ENCODE measurements around the gene NTRK1. TPM values are rescaled to one million over a fixed set of nuclear protein-coding genes. Genes with fewer than 3 reads are reported as not detected.

NTRK1 gene
- total RNA-seq, 2 donors from 2014 or later, result 0.59 to 31.4 TPM

- no peak for TF ChIP-seq POLR2A (IDR thresholded peaks at IDR 0.05)
- Histone ChIP-seq H3K9me3 (no peaks in the 10 kb centered on the region), H3K4me1 (replicated peaks) (no peaks in the 10 kb centered on the region), H3K36me3 (no peaks in the 10 kb centered on the region), H3K4me3 (no peak overlapping the region), H3K27ac (no peak overlapping the region), H3K27me3 (replicated peaks; ENCODE audit: insufficient read depth) (peaks cover 4% of the 10 kb centered on the region)
- 81% methylated on average over 19 of the region's 19 CpGs for WGBS
- DNase-seq (ENCODE audit: low spot score), result no peak
- intact Hi-C loops (cut with DNase I), result no loop called here
Measured at GRCh38 chr1:156904187-156904959, 43.7 kb downstream of the NTRK1 start.

DNA sequence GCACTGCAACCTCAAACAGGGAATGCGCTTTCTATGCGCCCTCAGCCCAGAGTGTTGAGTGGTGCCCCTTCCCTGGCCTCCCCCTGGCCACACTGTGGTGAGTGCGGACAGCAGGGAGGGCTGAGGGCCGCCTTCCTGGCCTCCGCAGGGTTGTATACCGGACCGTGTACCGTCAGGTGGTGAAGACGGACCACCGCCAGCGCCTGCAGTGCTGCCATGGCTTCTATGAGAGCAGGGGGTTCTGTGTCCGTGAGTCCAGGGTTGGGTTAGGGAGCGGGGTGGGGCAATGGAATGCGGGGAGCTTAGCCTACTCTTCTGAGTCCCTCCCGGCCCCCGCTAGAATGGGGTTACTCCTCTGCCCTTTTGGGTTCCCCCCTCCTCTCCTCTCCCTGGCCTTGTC, 44.5 kb downstream of the NTRK1 start:
- Histone ChIP-seq H3K9me3 (no peaks in the 10 kb centered on the region), H3K27me3 (replicated peaks; ENCODE audit: insufficient read depth) (peaks cover 1% of the 10 kb centered on the region), H3K4me3 (no peak overlapping the region), H3K36me3 (no peaks in the 10 kb centered on the region), H3K27ac (no peak overlapping the region), H3K4me1 (replicated peaks) (no peaks in the 10 kb centered on the region)
- no peak for DNase-seq (ENCODE audit: low spot score)
- TF ChIP-seq, protein P1, sequence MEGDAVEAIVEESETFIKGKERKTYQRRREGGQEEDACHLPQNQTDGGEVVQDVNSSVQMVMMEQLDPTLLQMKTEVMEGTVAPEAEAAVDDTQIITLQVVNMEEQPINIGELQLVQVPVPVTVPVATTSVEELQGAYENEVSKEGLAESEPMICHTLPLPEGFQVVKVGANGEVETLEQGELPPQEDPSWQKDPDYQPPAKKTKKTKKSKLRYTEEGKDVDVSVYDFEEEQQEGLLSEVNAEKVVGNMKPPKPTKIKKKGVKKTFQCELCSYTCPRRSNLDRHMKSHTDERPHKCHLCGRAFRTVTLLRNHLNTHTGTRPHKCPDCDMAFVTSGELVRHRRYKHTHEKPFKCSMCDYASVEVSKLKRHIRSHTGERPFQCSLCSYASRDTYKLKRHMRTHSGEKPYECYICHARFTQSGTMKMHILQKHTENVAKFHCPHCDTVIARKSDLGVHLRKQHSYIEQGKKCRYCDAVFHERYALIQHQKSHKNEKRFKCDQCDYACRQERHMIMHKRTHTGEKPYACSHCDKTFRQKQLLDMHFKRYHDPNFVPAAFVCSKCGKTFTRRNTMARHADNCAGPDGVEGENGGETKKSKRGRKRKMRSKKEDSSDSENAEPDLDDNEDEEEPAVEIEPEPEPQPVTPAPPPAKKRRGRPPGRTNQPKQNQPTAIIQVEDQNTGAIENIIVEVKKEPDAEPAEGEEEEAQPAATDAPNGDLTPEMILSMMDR (IDR thresholded peaks at IDR 0.05), result no peak
- TF ChIP-seq POLR2A (IDR thresholded peaks at IDR 0.05), result no peak
- no peak for TF ChIP-seq POLR2AphosphoS5 (IDR thresholded peaks at IDR 0.05)
- intact Hi-C loops (cut with DNase I), result no loop called here
- 81% methylated on average over 16 of the region's 16 CpGs for WGBS

DNA sequence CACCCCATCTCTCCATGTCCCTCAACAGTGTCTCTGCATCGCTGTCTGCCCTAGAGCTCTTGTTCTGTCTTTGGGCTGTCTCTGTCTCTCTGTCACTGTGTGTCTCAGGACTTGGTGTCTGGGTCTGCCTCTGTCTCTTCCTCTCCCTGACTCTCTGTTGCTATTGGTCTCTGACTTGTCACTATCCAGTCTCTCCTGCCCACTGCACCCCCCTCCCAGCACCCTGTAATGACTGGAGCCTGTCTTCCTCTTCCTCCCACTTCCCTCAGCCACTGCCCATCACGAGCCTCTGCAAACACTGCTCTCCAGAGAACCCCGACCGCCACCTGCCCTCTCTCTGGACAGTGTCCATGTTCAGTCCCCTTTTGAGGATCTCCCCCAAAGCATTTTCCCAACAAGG, 45.0 kb downstream of the NTRK1 start:
- Histone ChIP-seq H3K9me3 (no peaks in the 10 kb centered on the region), H3K27ac (no peak overlapping the region), H3K36me3 (no peaks in the 10 kb centered on the region), H3K4me1 (replicated peaks) (no peaks in the 10 kb centered on the region), H3K4me3 (no peak overlapping the region), H3K27me3 (replicated peaks; ENCODE audit: insufficient read depth) (no peaks in the 10 kb centered on the region)
- 50% methylated on average over 4 of the region's 4 CpGs for WGBS
- intact Hi-C loops (cut with DNase I), result no loop called here
- DNase-seq (ENCODE audit: low spot score), result no peak
- TF ChIP-seq, protein P1 (IDR thresholded peaks at IDR 0.05), result no peak
- no peak for TF ChIP-seq POLR2AphosphoS5 (IDR thresholded peaks at IDR 0.05)
- no peak for TF ChIP-seq POLR2A (IDR thresholded peaks at IDR 0.05)

- H3K27ac ChIP-seq, result no peak overlapping the region
- WGBS, result 95% methylated on average over 16 of the region's 16 CpGs
- H3K27me3 ChIP-seq (replicated peaks; ENCODE audit: insufficient read depth), result no peaks in the 10 kb centered on the region
- no peak overlapping the region for H3K4me3 ChIP-seq
- no peaks in the 10 kb centered on the region for H3K4me1 ChIP-seq (replicated peaks)
- no peaks in the 10 kb centered on the region for H3K36me3 ChIP-seq
- DNase-seq (ENCODE audit: low spot score), result no peak
- H3K9me3 ChIP-seq, result no peaks in the 10 kb centered on the region
- no peak for TF ChIP-seq POLR2AphosphoS5 (IDR thresholded peaks at IDR 0.05)
- TF ChIP-seq, protein P1 (IDR thresholded peaks at IDR 0.05), result no peak
- TF ChIP-seq POLR2A (IDR thresholded peaks at IDR 0.05), result no peak
- intact Hi-C loops (cut with DNase I), result no loop called here
Measured at GRCh38 chr1:156906206-156906906, 45.7 kb downstream of the NTRK1 start.

DNA sequence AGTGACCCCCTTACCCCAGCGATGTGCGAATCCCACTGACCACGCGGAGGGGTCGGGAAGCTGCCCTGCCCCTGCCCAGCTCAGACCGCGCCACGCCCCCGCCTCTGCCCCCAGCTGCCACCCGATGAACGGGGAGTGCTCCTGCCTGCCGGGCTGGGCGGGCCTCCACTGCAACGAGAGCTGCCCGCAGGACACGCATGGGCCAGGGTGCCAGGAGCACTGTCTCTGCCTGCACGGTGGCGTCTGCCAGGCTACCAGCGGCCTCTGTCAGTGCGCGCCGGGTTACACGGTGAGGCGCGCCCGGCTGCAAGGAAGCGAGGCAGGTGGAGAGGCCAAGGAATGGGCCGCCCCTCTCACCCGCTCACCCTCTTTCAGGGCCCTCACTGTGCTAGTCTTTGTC, 47.9 kb downstream of the NTRK1 start:
- intact Hi-C loops (cut with DNase I), result no loop called here
- Histone ChIP-seq H3K36me3 (no peaks in the 10 kb centered on the region), H3K4me1 (replicated peaks) (no peaks in the 10 kb centered on the region), H3K9me3 (no peaks in the 10 kb centered on the region), H3K27me3 (replicated peaks; ENCODE audit: insufficient read depth) (no peaks in the 10 kb centered on the region), H3K27ac (no peak overlapping the region), H3K4me3 (no peak overlapping the region)
- TF ChIP-seq POLR2A (IDR thresholded peaks at IDR 0.05), result no peak
- TF ChIP-seq, protein P1 (IDR thresholded peaks at IDR 0.05), result no peak
- no peak for TF ChIP-seq POLR2AphosphoS5 (IDR thresholded peaks at IDR 0.05)
- no peak for DNase-seq (ENCODE audit: low spot score)
- WGBS, result 44% methylated on average over 29 of the region's 29 CpGs

All from prostate gland (tissue), 2 donors.